ENCODE data around the gene FOXJ3. TPM values are rescaled to one million over a fixed set of nuclear protein-coding genes. Genes with fewer than 3 reads are reported as not detected.

Gene FOXJ3
- total RNA-seq, 1 experiment from 2014 or later: 55.5 TPM

GRCh38 chr1:42184616-42185015 lies 150.4 kb downstream of the FOXJ3 start:
- Histone ChIP-seq H3K9me3 (ENCODE audit: low read length) (no peaks in the 10 kb centered on the region), H3K4me3 (ENCODE audit: low read length) (no peak overlapping the region), H3K27me3 (ENCODE audit: low read length) (no peaks in the 10 kb centered on the region), H3K27ac (ENCODE audit: low read length) (no peak overlapping the region), H3K79me2 (ENCODE audit: low read length) (0 out of 2 replicates have a peak, but pooled peaks cover 2% of the 10 kb centered on the region), H2AFZ (ENCODE audit: low read length) (no peak overlapping the region), H3K9ac (ENCODE audit: low read length) (no peak overlapping the region), H3K9me2 (replicated peaks; ENCODE audit: insufficient read depth, low read length) (no peaks in the 10 kb centered on the region), H3K36me3 (ENCODE audit: insufficient read depth, low read length) (peaks cover 15% of the 10 kb centered on the region; the same call in 1 of the 2 replicates), H4K20me1 (ENCODE audit: insufficient read depth, low read depth, low read length) (no peaks in the 10 kb centered on the region), H3K4me2 (ENCODE audit: low read depth, low read length, poor library complexity, severe bottlenecking) (no peak overlapping the region), H3K4me1 (ENCODE audit: low read length) (no peaks in the 10 kb centered on the region; the same call in 1 of the 2 replicates)
- DNase-seq: no peak

GRCh38 chr1:42183957-42184268 lies 151.1 kb downstream of the FOXJ3 start:
- H3K9me2 ChIP-seq (replicated peaks; ENCODE audit: insufficient read depth, low read length): no peaks in the 10 kb centered on the region
- no peak for DNase-seq
- no peaks in the 10 kb centered on the region for H4K20me1 ChIP-seq (ENCODE audit: insufficient read depth, low read depth, low read length)
- no peaks in the 10 kb centered on the region for H3K9me3 ChIP-seq (ENCODE audit: low read length)
- no peaks in the 10 kb centered on the region; the same call in 1 of the 2 replicates for H3K4me1 ChIP-seq (ENCODE audit: low read length)
- peaks cover 8% of the 10 kb centered on the region; the same call in 1 of the 2 replicates for H3K36me3 ChIP-seq (ENCODE audit: insufficient read depth, low read length)
- no peak overlapping the region for H3K27ac ChIP-seq (ENCODE audit: low read length)
- H3K79me2 ChIP-seq (ENCODE audit: low read length): no peaks in the 10 kb centered on the region
- H3K4me2 ChIP-seq (ENCODE audit: low read depth, low read length, poor library complexity, severe bottlenecking): no peak overlapping the region
- no peak overlapping the region for H2AFZ ChIP-seq (ENCODE audit: low read length)
- H3K9ac ChIP-seq (ENCODE audit: low read length): no peak overlapping the region
- no peaks in the 10 kb centered on the region for H3K27me3 ChIP-seq (ENCODE audit: low read length)
- no peak overlapping the region for H3K4me3 ChIP-seq (ENCODE audit: low read length)

DNA sequence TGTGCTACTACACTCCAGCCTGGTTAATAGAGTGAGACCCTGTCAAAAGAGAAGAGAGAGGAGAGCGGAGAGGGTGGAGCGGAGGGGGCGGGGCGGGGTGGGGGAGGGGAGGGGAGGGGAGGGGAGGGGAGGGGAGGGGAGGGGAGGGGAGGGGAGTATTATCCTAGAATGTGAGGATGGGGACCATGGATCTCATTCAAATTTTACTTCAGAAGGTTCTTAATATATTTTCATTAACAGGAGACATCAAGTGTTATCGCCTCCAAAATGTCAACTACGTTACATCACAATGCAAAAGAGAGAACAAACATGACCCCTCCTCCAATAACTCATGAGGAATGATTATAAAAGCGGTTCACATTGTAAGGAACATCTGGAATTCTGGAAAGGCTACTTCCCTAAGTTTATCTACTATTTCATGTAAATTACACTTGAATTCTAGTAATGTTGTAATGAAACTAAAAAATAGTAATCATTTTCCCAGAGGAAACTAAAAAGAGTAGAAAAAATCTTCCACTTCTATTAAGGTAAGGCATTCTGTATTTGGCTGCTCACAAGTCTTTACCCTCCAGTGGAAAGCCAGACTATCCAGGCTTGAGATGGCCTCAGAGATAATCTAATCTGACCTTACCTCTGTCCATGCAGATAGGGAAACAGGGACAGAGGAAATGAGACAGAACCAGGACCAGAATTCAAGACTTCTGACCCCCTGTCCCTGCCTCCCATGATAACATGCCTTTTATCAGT lies 151.7 kb downstream of the FOXJ3 start:
- no peaks in the 10 kb centered on the region for H3K27me3 ChIP-seq (ENCODE audit: low read length)
- no peak overlapping the region for H2AFZ ChIP-seq (ENCODE audit: low read length)
- no peak overlapping the region for H3K27ac ChIP-seq (ENCODE audit: low read length)
- H3K9me2 ChIP-seq (replicated peaks; ENCODE audit: insufficient read depth, low read length): no peaks in the 10 kb centered on the region
- H3K9ac ChIP-seq (ENCODE audit: low read length): no peak overlapping the region
- no peaks in the 10 kb centered on the region for H3K9me3 ChIP-seq (ENCODE audit: low read length)
- no peak for DNase-seq
- no peak overlapping the region for H3K4me3 ChIP-seq (ENCODE audit: low read length)
- H4K20me1 ChIP-seq (ENCODE audit: insufficient read depth, low read depth, low read length): no peaks in the 10 kb centered on the region
- H3K4me2 ChIP-seq (ENCODE audit: low read depth, low read length, poor library complexity, severe bottlenecking): no peak overlapping the region
- H3K79me2 ChIP-seq (ENCODE audit: low read length): no peaks in the 10 kb centered on the region
- peaks cover 3% of the 10 kb centered on the region; the same call in 1 of the 2 replicates for H3K36me3 ChIP-seq (ENCODE audit: insufficient read depth, low read length)
- no peaks in the 10 kb centered on the region; the same call in 1 of the 2 replicates for H3K4me1 ChIP-seq (ENCODE audit: low read length)

GRCh38 chr1:42181687-42182086 lies 153.3 kb downstream of the FOXJ3 start:
- no peaks in the 10 kb centered on the region for H3K27me3 ChIP-seq (ENCODE audit: low read length)

DNA sequence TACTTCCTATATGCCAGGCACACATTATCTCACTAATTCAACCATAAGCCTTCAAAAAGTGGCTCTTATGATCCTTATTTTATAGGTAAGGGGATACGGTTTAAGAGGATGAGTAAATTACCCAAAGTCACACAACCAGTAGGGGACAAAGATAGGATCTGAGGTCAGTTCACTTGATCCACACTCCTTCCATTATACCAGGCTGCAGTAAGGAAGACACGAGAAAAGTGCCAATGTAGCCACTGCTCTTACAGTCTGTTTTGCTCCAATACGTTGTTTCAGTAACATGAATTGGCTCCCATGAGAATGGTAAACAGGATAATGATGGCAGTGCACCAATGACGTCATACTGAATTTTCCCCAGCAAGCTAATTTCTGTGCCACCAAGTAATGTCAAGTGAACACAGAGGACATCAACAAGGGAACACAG lies 155.1 kb downstream of the FOXJ3 start:
- H3K9me3 ChIP-seq (ENCODE audit: low read length): no peaks in the 10 kb centered on the region
- no peaks in the 10 kb centered on the region for H4K20me1 ChIP-seq (ENCODE audit: insufficient read depth, low read depth, low read length)
- H3K36me3 ChIP-seq (ENCODE audit: insufficient read depth, low read length): no peaks in the 10 kb centered on the region
- H3K27me3 ChIP-seq (ENCODE audit: low read length): no peaks in the 10 kb centered on the region
- no peaks in the 10 kb centered on the region for H3K9me2 ChIP-seq (replicated peaks; ENCODE audit: insufficient read depth, low read length)
- DNase-seq: no peak
- H3K4me1 ChIP-seq (ENCODE audit: low read length): no peaks in the 10 kb centered on the region; the same call in 1 of the 2 replicates
- no peak overlapping the region for H2AFZ ChIP-seq (ENCODE audit: low read length)
- H3K79me2 ChIP-seq (ENCODE audit: low read length): no peaks in the 10 kb centered on the region
- no peak overlapping the region for H3K4me3 ChIP-seq (ENCODE audit: low read length)
- no peak overlapping the region for H3K4me2 ChIP-seq (ENCODE audit: low read depth, low read length, poor library complexity, severe bottlenecking)
- no peak overlapping the region for H3K27ac ChIP-seq (ENCODE audit: low read length)
- no peak overlapping the region for H3K9ac ChIP-seq (ENCODE audit: low read length)

More at GRCh38 chr1:42181687-42182086, 153.3 kb downstream of the FOXJ3 start:
- no peaks in the 10 kb centered on the region for H3K36me3 ChIP-seq (ENCODE audit: insufficient read depth, low read length)
- no peak overlapping the region for H3K4me3 ChIP-seq (ENCODE audit: low read length)
- no peaks in the 10 kb centered on the region for H3K9me2 ChIP-seq (replicated peaks; ENCODE audit: insufficient read depth, low read length)
- H4K20me1 ChIP-seq (ENCODE audit: insufficient read depth, low read depth, low read length): no peaks in the 10 kb centered on the region
- no peaks in the 10 kb centered on the region; the same call in 1 of the 2 replicates for H3K4me1 ChIP-seq (ENCODE audit: low read length)
- no peak overlapping the region for H3K27ac ChIP-seq (ENCODE audit: low read length)
- no peaks in the 10 kb centered on the region for H3K9me3 ChIP-seq (ENCODE audit: low read length)
- H3K4me2 ChIP-seq (ENCODE audit: low read depth, low read length, poor library complexity, severe bottlenecking): no peak overlapping the region
- no peak overlapping the region for H3K9ac ChIP-seq (ENCODE audit: low read length)
- no peak overlapping the region for H2AFZ ChIP-seq (ENCODE audit: low read length)
- DNase-seq: no peak
- H3K79me2 ChIP-seq (ENCODE audit: low read length): no peaks in the 10 kb centered on the region

GRCh38 chr1:42179275-42179674 lies 155.8 kb downstream of the FOXJ3 start:
- H4K20me1 ChIP-seq (ENCODE audit: insufficient read depth, low read depth, low read length): no peaks in the 10 kb centered on the region
- no peaks in the 10 kb centered on the region for H3K27me3 ChIP-seq (ENCODE audit: low read length)
- no peak overlapping the region for H3K4me2 ChIP-seq (ENCODE audit: low read depth, low read length, poor library complexity, severe bottlenecking)
- H3K4me1 ChIP-seq (ENCODE audit: low read length): no peaks in the 10 kb centered on the region; the same call in 1 of the 2 replicates
- H2AFZ ChIP-seq (ENCODE audit: low read length): no peak overlapping the region
- H3K9me3 ChIP-seq (ENCODE audit: low read length): no peaks in the 10 kb centered on the region
- H3K79me2 ChIP-seq (ENCODE audit: low read length): no peaks in the 10 kb centered on the region
- no peak for DNase-seq
- no peaks in the 10 kb centered on the region for H3K9me2 ChIP-seq (replicated peaks; ENCODE audit: insufficient read depth, low read length)
- no peaks in the 10 kb centered on the region for H3K36me3 ChIP-seq (ENCODE audit: insufficient read depth, low read length)
- no peak overlapping the region for H3K27ac ChIP-seq (ENCODE audit: low read length)
- no peak overlapping the region for H3K9ac ChIP-seq (ENCODE audit: low read length)
- no peak overlapping the region for H3K4me3 ChIP-seq (ENCODE audit: low read length)

DNA sequence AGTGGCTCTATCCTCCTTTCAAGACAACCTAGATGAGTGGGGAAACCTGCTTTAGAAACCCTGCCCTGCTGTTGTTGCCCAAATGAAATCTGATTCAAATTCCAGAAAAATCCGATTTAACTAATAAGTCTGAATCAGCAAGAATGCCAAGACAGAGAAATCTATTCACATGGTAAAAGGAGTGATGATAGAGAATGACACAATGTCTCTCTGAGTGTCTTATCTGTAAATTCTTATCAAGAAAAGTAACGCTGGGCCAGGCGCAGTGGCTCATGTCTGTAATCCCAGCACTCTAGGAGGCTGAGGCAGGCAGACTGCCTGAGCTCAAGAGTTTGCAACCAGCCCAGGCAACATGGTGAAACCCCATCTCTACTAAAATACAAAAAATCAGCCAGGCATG lies 156.8 kb downstream of the FOXJ3 start:
- Histone ChIP-seq H3K27ac (ENCODE audit: low read length) (no peak overlapping the region), H2AFZ (ENCODE audit: low read length) (no peak overlapping the region), H3K4me1 (ENCODE audit: low read length) (no peaks in the 10 kb centered on the region; the same call in 1 of the 2 replicates), H3K4me3 (ENCODE audit: low read length) (no peak overlapping the region), H3K9me3 (ENCODE audit: low read length) (no peaks in the 10 kb centered on the region), H3K36me3 (ENCODE audit: insufficient read depth, low read length) (no peaks in the 10 kb centered on the region), H3K27me3 (ENCODE audit: low read length) (no peaks in the 10 kb centered on the region), H3K4me2 (ENCODE audit: low read depth, low read length, poor library complexity, severe bottlenecking) (no peak overlapping the region), H3K9me2 (replicated peaks; ENCODE audit: insufficient read depth, low read length) (no peaks in the 10 kb centered on the region), H3K9ac (ENCODE audit: low read length) (no peak overlapping the region), H4K20me1 (ENCODE audit: insufficient read depth, low read depth, low read length) (no peaks in the 10 kb centered on the region), H3K79me2 (ENCODE audit: low read length) (no peaks in the 10 kb centered on the region)
- DNase-seq: no peak

DNA sequence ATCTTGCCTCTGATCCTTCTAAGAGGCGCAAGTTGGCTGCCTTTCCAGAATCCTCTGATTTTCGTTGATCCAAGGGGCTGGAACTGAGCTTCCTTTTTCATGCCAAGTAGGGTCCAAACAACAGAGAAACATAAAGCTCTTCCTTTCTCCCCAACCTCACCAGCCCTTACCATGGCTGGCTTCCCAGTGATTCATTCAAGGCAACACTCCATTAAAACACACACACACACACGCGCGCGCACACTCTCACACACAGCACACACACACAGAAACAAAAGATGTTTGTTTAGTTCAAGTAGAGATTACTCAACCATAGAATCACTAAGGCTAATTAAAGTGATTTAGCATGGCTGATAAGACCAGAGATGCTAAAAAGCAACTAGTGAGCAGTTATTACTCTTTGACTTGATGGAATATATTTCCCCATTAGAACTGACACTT lies 157.5 kb downstream of the FOXJ3 start:
- H3K36me3 ChIP-seq (ENCODE audit: insufficient read depth, low read length): no peaks in the 10 kb centered on the region
- no peaks in the 10 kb centered on the region; the same call in 1 of the 2 replicates for H3K4me1 ChIP-seq (ENCODE audit: low read length)
- 0 out of 2 replicates have a peak, but pooled peaks cover 5% of the 10 kb centered on the region for H4K20me1 ChIP-seq (ENCODE audit: insufficient read depth, low read depth, low read length)
- no peak overlapping the region for H3K9ac ChIP-seq (ENCODE audit: low read length)
- no peak overlapping the region for H3K4me3 ChIP-seq (ENCODE audit: low read length)
- no peak overlapping the region for H2AFZ ChIP-seq (ENCODE audit: low read length)
- H3K27me3 ChIP-seq (ENCODE audit: low read length): no peaks in the 10 kb centered on the region
- H3K27ac ChIP-seq (ENCODE audit: low read length): no peak overlapping the region
- no peaks in the 10 kb centered on the region for H3K9me3 ChIP-seq (ENCODE audit: low read length)
- no peak overlapping the region for H3K4me2 ChIP-seq (ENCODE audit: low read depth, low read length, poor library complexity, severe bottlenecking)
- H3K9me2 ChIP-seq (replicated peaks; ENCODE audit: insufficient read depth, low read length): no peaks in the 10 kb centered on the region
- H3K79me2 ChIP-seq (ENCODE audit: low read length): no peaks in the 10 kb centered on the region
- no peak for DNase-seq
